Prostate gland (tissue), 2 donors: ENCODE data around the gene PDZRN4.

Source experiments
- CTCF ChIP-seq, 4 experiments: fragments of 200-600 bp in 2 of 4; fragments of 450-650 bp in 2 of 4; sonication (generic) in 2 of 4; IDR thresholded peaks; 1 replicate in 3 of 4; 2 replicates in 1 of 4; pipeline ENCODE4 v1.5.1; 2016 to 2019; ENCODE audit warnings: antibody characterized with exemption in 4 of 4, mild to moderate bottlenecking in 2 of 4, moderate library complexity in 2 of 4
- POLR2A ChIP-seq: fragments of 450-650 bp; IDR thresholded peaks from one replicate; pipeline ENCODE4 v1.6.1; 2016; ENCODE audit warnings: antibody characterized with exemption, mild to moderate bottlenecking
- POLR2AphosphoS5 ChIP-seq: sonication (generic); formaldehyde crosslinking; IDR thresholded peaks from one replicate; pipeline ENCODE4 v1.6.1; 2017; ENCODE audit warnings: antibody characterized with exemption

GRCh38 chr12:41167701-41168100 lies 20.4 kb upstream of the PDZRN4 start:
- TF ChIP-seq CTCF (IDR thresholded peaks at IDR 0.05) (no peak), POLR2AphosphoS5 (no peak), POLR2A (no peak)
